ENCODE data around the gene ZBTB18. TPM values are rescaled to one million over a fixed set of nuclear protein-coding genes. Genes with fewer than 3 reads are reported as not detected.

The ZBTB18 gene
- polyA plus RNA-seq, 1 of the 3 experiments (the other 2 are of a cell fraction): 19.3 TPM

DNA sequence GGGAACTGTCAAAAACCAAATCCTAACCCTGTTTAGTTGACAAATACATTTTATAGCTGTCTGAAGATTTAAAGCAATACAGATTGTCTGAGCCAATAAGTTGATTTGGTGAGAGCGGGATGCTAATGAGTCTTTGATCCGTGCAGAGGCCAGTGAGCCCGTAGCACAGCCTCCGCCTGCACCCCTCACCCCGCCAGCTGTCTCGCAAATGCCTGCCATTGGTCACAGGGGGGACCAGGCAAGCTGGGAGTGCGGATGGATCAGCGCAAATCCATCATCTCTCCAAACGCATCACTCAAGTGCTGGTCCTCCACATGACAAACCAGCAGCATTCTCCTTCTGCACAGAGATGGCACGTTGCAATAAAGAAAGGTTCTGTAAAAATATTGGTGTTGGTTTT is 51.0 kb downstream of the ZBTB18 start:
- no peaks in the 10 kb centered on the region for H3K27me3 ChIP-seq (ENCODE audit: insufficient read depth)
- no peak overlapping the region for H3K27ac ChIP-seq (ENCODE audit: low read depth in 2 of 2, low read length in 1 of 2)
- DNase-seq: no peak
- H3K9me3 ChIP-seq: no peaks in the 10 kb centered on the region
- no peak overlapping the region for H2AFZ ChIP-seq (ENCODE audit: low read depth)
- 96% methylated on average over 10 of the region's 10 CpGs for WGBS (ENCODE audit: low lambda C conversion rate)
- no peak overlapping the region for H3K4me2 ChIP-seq
- H3K9ac ChIP-seq: no peak overlapping the region
- ChIA-PET POLR2A (no interaction called here), CTCF (interaction anchor here (0.9 to 1.6 kb wide), 3 partner anchors 15 to 90 kb away, joined by 3 read pairs; no protein-coding TSS in a partner anchor)
- H3K9me2 ChIP-seq: no peaks in the 10 kb centered on the region
- no peaks in the 10 kb centered on the region for H4K20me1 ChIP-seq (ENCODE audit: insufficient read depth)
- no peaks in the 10 kb centered on the region for H3K79me2 ChIP-seq (ENCODE audit: insufficient read depth)
- TF ChIP-seq RFX5 (IDR thresholded peaks at IDR 0.05; ENCODE audit: low read length): no peak
- no peak for TF ChIP-seq MXI1 (IDR thresholded peaks at IDR 0.05; ENCODE audit: low read depth, low read length)
- no peak for TF ChIP-seq FOXM1 (IDR thresholded peaks at IDR 0.05; ENCODE audit: low read depth)
- TF ChIP-seq, protein P1, sequence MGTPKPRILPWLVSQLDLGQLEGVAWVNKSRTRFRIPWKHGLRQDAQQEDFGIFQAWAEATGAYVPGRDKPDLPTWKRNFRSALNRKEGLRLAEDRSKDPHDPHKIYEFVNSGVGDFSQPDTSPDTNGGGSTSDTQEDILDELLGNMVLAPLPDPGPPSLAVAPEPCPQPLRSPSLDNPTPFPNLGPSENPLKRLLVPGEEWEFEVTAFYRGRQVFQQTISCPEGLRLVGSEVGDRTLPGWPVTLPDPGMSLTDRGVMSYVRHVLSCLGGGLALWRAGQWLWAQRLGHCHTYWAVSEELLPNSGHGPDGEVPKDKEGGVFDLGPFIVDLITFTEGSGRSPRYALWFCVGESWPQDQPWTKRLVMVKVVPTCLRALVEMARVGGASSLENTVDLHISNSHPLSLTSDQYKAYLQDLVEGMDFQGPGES (IDR thresholded peaks at IDR 0.05; ENCODE audit: low read depth, low read length): no peak
- TF ChIP-seq TAF1 (IDR thresholded peaks at IDR 0.05; ENCODE audit: borderline replicate concordance, low read depth, low read length): no peak
- TF ChIP-seq, protein P2, sequence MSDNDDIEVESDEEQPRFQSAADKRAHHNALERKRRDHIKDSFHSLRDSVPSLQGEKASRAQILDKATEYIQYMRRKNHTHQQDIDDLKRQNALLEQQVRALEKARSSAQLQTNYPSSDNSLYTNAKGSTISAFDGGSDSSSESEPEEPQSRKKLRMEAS (IDR thresholded peaks at IDR 0.05; ENCODE audit: low read depth): no peak
- TF ChIP-seq, protein P3, sequence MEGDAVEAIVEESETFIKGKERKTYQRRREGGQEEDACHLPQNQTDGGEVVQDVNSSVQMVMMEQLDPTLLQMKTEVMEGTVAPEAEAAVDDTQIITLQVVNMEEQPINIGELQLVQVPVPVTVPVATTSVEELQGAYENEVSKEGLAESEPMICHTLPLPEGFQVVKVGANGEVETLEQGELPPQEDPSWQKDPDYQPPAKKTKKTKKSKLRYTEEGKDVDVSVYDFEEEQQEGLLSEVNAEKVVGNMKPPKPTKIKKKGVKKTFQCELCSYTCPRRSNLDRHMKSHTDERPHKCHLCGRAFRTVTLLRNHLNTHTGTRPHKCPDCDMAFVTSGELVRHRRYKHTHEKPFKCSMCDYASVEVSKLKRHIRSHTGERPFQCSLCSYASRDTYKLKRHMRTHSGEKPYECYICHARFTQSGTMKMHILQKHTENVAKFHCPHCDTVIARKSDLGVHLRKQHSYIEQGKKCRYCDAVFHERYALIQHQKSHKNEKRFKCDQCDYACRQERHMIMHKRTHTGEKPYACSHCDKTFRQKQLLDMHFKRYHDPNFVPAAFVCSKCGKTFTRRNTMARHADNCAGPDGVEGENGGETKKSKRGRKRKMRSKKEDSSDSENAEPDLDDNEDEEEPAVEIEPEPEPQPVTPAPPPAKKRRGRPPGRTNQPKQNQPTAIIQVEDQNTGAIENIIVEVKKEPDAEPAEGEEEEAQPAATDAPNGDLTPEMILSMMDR (IDR thresholded peaks at IDR 0.05): no peak
- no peaks in the 10 kb centered on the region for H3K36me3 ChIP-seq (replicated peaks in 1 of 2; ENCODE audit: control insufficient read depth in 1 of 2, insufficient read depth in 2 of 2, low read length in 1 of 2)
- H3K4me3 ChIP-seq (ENCODE audit: low read depth in 2 of 2, low read length in 1 of 2): no peak overlapping the region
- peaks cover 12 to 21% of the 10 kb centered on the region in 2 experiments for H3K4me1 ChIP-seq (ENCODE audit: control insufficient read depth in 1 of 2, insufficient read depth in 2 of 2, low read depth in 1 of 2, low read length in 1 of 2)
- peaks cover 11% of the 10 kb centered on the region for H3F3A ChIP-seq (replicated peaks; ENCODE audit: insufficient read depth)

DNA sequence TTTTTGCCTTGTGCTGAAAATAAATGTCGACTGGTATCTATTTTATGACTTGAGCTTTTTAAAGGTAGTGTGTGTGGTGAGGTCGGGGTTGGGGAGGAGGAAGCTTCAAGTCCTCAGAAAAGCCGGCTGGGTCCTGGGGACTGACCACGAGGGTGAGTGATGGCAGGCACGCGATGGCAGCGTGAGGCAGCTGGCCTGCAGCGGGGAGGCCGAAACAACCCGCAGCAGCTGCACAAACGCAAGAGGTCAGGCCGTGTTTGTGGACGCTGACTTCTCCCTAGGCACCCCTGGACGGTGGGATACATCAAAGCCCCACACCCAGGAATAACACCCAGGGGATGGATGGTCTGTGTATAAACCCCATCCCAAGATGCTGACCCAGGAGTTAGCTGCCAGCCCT is 51.4 kb downstream of the ZBTB18 start:
- H3F3A ChIP-seq (replicated peaks; ENCODE audit: insufficient read depth): peaks cover 11% of the 10 kb centered on the region
- ChIA-PET POLR2A (no interaction called here), CTCF (interaction anchor here (0.9 to 1.6 kb wide), 3 partner anchors 15 to 90 kb away, joined by 3 read pairs; no protein-coding TSS in a partner anchor)
- no peak for TF ChIP-seq RFX5 (IDR thresholded peaks at IDR 0.05; ENCODE audit: low read length)
- no peaks in the 10 kb centered on the region for H3K79me2 ChIP-seq (ENCODE audit: insufficient read depth)
- H3K36me3 ChIP-seq (replicated peaks in 1 of 2; ENCODE audit: control insufficient read depth in 1 of 2, insufficient read depth in 2 of 2, low read length in 1 of 2): no peaks in the 10 kb centered on the region
- no peaks in the 10 kb centered on the region for H3K9me3 ChIP-seq
- H3K4me1 ChIP-seq (ENCODE audit: control insufficient read depth in 1 of 2, insufficient read depth in 2 of 2, low read depth in 1 of 2, low read length in 1 of 2): peaks cover 12 to 21% of the 10 kb centered on the region in 2 experiments
- H3K9me2 ChIP-seq: no peaks in the 10 kb centered on the region
- no peak overlapping the region for H2AFZ ChIP-seq (ENCODE audit: low read depth)
- WGBS (ENCODE audit: low lambda C conversion rate): 97% methylated on average over 11 of the region's 14 CpGs
- no peak overlapping the region for H3K27ac ChIP-seq (ENCODE audit: low read depth in 2 of 2, low read length in 1 of 2)
- DNase-seq: no peak
- H3K27me3 ChIP-seq (ENCODE audit: insufficient read depth): no peaks in the 10 kb centered on the region
- H3K9ac ChIP-seq: no peak overlapping the region
- H3K4me3 ChIP-seq (ENCODE audit: low read depth in 2 of 2, low read length in 1 of 2): no peak overlapping the region
- no peaks in the 10 kb centered on the region for H4K20me1 ChIP-seq (ENCODE audit: insufficient read depth)
- no peak overlapping the region for H3K4me2 ChIP-seq

All from SK-N-SH (cell line).